GM19043 (cell line): Measurements from ENCODE around the gene CPXM2.

Experiments used
- ATAC-seq: cut with Tn5 transposase; IDR thresholded peaks from one replicate; pipeline ENCODE4 v1.9.1; 2021; ENCODE audit warnings: low read depth; ENCODE audit not compliant: unreplicated experiment

CPXM2 gene

GRCh38 chr10:123878666-123879303 is 12.8 kb downstream of the CPXM2 start:
- ATAC-seq = no peak

DNA sequence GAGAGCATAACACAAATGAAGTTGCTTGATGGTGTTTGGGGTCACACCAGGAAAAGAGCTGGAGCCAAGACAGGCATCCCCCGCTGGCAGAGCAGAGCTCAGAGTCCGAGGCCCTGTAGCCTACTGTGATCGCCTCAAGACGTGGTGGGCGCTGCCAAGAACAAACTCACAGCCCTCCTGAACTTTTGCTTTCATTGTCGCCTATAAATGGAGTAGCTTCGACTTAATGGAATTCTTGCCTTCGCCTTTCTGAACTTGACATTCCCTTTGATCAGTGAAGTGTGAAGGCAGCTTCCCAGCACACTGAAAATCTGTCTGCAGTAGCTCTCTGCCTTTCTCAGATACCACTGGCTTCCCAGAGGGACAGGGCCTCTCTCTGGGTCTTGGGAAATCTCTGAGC is 21.3 kb downstream of the CPXM2 start:
- ATAC-seq = no peak

GRCh38 chr10:123869020-123869414 is 22.6 kb downstream of the CPXM2 start:
- no peak for ATAC-seq

DNA sequence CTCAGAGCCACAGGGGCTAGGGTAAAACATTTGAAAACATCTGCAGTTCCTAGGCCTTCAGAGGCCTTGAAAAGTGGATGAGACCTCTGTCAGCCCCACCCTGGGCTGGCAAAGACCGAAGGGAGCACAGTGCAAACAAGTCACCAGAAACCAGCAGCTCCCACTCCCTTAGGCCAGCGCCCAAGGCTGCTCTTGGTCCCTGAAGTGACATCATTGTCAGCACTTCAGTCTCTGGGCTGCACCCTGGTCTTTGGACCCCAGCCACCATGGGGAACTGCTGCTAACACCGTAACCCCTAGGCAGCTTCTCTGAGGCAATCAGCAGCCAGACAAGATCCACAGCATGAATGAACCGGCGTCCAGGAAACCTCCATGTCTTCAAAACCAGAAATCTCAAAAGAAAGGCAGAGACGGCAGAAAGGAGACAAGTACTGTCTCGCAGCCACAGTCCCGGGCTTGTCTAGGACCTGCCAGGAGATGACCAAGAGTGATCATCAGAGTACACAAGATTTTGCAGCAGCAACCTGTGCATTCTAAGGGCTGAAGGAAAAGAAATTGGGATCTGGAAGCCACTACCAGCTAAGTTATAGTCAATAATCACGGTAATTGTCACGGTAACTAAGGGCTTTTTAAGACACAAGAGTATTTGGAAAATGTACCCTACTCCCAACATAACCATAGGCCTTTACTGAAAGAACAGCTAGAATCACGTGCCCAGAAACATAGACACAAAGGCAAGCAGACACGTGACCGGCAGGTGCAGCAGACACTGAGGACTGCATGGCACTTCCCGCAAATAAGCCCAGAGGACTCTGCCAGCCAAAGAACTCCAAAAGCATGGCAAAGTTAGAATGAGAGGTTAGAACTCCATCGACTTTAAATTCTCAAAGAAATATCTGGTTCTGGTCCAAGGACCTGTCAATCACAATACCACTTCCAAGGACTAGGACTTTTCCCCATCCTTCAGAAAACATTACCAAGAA is 23.3 kb downstream of the CPXM2 start:
- ATAC-seq = no peak

DNA sequence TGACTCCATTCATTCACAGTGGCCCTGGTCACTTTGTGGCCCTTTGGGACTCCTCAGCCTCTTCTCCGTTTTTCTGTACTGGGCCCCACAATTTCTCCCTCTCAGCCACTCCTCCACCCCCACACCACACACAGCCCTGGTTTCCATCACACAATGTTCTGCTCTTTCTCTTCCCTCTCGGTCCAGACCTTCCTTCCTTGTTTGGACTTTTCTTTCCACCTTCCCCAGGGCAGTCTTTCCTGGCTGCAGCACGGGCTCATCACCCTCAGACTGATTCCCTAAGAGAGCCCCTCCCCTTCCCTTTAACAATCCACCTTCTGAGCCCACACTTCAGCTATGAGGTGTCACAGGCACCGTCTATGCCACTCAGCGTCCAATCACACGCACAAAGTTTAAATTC is 25.7 kb downstream of the CPXM2 start:
- no peak for ATAC-seq

DNA sequence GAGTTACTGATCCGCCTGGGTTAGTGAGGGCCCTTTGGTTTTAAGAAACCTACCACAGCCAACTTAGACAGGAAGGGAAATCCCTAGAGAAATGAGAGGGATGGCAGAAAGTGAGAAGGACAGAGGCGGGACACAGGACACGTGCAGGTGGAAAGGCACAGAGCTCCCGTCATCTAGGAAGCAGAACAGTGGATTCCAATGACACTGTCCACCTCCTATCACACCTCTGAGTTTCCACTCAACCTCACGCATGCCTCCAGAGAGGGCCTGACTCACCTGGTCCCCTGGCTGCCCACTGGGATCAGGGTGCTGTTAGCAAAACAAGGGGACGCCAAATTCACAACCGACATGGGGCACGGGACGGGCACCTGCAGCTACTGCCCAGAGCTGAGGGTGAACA is 26.3 kb downstream of the CPXM2 start:
- ATAC-seq = no peak

- ATAC-seq = no peak
Measured at GRCh38 chr10:123864923-123865322, 26.7 kb downstream of the CPXM2 start.

DNA sequence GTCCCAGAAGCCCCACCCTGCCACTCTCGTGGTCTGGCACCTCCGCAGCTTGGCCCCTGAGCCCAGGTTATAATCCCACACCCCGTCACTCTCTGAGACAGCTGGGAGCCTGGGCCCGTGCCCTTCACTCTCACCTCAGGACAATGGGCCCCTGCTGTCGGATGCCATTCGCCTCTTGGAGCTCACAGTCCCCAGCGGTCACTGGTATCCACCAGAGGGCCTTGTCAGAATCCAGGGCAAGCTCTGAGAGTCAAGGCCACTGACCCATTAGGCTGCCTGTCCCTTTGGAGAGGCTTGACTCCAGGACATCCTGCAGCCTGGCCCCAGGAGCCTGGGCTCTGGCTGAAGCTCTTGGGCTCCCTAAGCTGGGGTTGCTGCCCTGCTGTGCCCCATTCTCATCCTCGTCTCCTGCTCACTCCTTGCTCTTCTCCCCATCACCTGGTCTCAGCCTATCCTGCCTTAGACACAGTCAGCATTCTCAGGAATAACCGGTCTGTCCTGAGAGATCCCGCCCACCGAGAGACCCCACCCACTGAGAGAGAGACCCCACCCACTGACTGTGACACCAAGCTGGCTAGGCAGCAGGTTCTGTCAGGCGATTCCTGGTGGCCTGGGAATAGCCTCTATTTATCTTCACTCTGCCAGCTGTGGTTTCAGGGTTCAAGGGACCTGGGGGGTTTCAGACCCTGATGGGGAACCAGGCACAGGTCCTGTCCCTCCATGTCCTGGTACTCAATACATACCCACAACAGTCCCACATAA is 27.7 kb downstream of the CPXM2 start:
- ATAC-seq = no peak

DNA sequence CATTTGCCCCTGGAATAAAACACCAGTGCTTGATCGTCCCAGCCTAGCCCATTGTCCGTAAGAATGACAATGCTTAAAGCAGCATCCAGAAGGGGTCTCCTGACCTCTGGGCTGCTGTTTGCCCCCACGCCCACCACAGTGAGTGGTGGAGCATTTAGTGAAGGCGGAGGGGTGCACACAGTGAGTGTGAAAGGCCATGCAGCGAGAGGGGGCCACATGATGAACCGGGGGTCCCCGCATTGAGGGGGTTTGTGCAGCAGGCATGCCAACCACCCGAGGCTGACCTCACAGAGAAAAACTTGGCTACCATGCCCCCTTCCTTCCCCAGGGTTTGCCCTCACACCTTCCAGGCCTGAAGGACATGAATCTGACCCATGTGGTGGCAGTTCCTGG is 28.4 kb downstream of the CPXM2 start:
- ATAC-seq = no peak

DNA sequence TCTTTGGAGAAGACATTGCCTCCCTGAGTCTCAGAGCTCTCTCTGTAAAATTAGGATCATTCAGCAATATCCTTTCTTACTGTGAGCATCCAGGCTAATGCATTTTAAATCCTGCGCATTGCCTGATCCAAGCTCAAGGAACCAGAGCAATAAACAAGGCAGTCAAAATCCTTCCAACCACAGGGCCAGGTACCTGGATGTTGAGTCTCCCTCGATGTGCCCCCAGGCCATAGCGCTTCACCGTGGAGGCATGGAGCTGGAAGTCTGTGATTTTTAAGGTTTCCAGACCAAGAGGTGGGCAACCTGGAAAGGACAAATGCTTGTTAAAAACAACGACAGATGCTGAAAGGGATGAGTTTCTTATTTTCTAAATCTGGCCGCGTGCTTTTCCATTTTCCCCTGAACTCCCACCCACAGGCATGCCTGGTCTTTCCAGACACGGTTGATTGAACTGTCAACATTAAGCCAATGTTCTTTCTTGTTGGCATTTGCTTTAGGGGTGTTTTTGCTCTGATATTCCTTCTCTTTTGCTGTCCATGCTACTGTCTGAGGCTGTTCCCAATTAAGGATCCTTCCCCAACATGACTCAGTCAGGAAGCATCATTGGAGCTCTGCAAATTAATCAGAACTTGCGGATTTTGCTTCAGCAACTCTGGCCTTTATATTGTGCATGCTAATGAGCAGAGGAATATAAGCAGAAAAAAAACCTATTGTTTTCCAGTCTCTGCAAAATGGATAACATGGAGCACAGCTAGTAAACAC is 29.0 kb downstream of the CPXM2 start:
- ATAC-seq = no peak

DNA sequence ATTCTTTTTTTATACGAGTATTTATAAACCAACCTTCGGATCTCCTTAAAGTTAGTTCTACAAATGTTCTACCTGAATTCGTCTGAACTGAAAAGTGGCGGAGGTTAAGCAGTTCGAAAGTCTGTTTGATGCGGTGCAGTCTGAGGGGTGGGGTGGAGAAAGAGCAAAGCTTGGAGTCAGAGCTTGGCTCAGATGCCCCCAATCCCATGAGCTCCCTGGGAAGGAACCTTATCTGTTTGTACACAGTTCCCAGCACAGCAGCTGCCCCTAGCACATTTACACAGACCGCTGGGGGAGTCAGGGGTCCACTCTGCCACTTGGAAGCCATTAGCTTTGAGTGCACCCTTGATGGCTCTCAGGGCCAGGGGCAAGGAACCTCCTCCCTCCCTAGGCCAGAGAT is 30.8 kb downstream of the CPXM2 start:
- ATAC-seq = no peak

DNA sequence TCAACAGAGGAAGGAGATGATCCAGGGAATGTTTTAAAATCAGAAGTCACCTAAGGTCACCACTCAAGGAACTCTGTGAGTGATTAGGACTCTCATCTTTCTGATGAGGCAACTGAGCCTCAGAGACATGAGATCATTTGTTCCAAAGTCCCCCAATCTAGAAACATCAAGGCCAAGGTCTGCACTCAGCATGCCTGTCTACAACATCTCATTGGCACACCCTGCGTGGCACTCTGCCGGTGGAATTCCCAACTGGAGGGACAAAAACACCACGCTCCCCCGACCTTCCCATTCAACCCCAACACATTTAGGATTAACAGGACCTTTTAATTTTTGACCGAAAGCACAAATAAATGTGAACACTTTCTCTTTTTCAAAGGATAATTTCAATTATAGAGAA is 31.4 kb downstream of the CPXM2 start:
- ATAC-seq = no peak

- ATAC-seq = no peak
Measured at GRCh38 chr10:123859653-123860050, 32.0 kb downstream of the CPXM2 start.

DNA sequence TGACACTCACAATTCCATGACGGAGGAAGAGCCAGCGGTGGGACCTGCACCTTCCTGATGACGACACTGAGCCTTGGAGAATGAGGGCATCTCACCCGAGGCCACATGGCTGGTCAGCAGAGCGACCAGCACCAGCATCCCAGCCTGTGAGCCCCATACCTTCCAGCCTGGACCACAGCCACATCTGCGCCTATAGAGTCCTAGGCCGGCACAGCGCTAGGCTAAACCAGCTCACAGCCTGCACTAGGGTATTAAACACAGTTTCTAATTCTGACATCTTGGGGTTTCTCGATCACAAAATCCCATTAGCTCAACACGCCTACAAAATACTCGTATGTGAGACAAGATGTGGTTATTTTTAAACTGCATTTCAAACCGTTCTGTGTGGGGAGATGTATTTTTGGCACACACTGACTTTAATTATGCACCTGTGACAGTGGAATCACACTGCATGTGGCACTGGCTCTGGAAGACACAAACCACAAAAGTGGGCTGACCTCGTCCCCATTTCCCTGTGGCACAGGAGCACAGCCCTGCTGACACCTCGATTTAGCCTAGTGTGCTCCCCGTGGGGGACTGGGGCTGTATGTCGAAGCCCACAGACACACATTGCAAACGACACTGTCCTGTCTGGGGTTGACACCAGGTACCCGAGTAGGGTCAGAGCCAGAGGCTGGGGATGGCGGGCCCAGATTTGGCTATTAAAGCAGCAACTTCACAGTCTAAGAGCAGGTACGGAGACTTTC is 32.5 kb downstream of the CPXM2 start:
- ATAC-seq = no peak

- no peak for ATAC-seq
Measured at GRCh38 chr10:123858077-123858681, 33.4 kb downstream of the CPXM2 start.

GRCh38 chr10:123857616-123858015 is 34.0 kb downstream of the CPXM2 start:
- ATAC-seq = no peak

GRCh38 chr10:123855008-123855684 is 36.5 kb downstream of the CPXM2 start:
- no peak for ATAC-seq

GRCh38 chr10:123854498-123854897 is 37.1 kb downstream of the CPXM2 start:
- no peak for ATAC-seq

DNA sequence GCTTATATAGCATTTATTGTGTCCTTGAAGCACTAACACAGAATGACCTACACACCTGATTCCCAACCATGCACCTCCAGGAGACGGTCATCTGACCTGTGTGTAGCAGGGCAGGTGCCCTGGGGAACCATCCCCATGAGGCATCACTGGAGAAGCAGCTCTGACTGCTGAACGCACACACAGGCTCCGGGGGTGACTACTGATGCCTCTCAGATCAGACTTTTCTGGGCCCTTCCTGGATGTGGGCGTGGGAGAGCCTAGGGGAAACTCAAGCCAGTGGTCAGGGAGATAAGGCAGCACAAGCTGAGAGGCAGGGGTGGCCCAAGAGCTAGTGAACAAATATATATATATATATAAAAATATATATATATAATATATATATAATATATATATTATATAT is 37.6 kb downstream of the CPXM2 start:
- ATAC-seq = no peak
